SU-DHL-6 (cell line): ENCODE measurements around the gene ACP4.

Source experiments
- H2AFZ ChIP-seq: fragments of 200-600 bp; sonication (generic); 2 replicates; pipeline ENCODE4 v1.6.1; 2014; ENCODE audit warnings: low read depth, mild to moderate bottlenecking, moderate library complexity, mixed read lengths, antibody characterized with exemption, low read length; ENCODE audit not compliant: severe bottlenecking
- H3F3A ChIP-seq: fragments of 200-600 bp; shearing (Covaris generic); 2 replicates; pipeline ENCODE4 v1.6.0; 2016; ENCODE audit warnings: antibody characterized with exemption, mild to moderate bottlenecking; ENCODE audit not compliant: insufficient read depth
- H3K27ac ChIP-seq: fragments of 200-600 bp; sonication (generic); 2 replicates; pipeline ENCODE4 v1.5.1; 2016; ENCODE audit warnings: low read depth, mild to moderate bottlenecking, low read length, moderate library complexity, mixed read lengths
- H3K27me3 ChIP-seq: fragments of 200-600 bp; sonication (generic), shearing (Covaris generic); 2 replicates; pipeline ENCODE4 v1.6.0; 2014; ENCODE audit warnings: mild to moderate bottlenecking, low read length
- H3K36me3 ChIP-seq: fragments of 200-600 bp; sonication (generic); 2 replicates; pipeline ENCODE4 v1.6.1; 2014; ENCODE audit warnings: mild to moderate bottlenecking, low read length, mixed read lengths
- H3K4me2 ChIP-seq: fragments of 300-600, 200-600 bp; shearing (Covaris generic), sonication (generic); 2 replicates; pipeline ENCODE4 v1.6.0; 2014; ENCODE audit warnings: low read length, low read depth, mild to moderate bottlenecking; ENCODE audit not compliant: poor library complexity, severe bottlenecking
- H3K4me3 ChIP-seq: fragments of 200-600 bp; sonication (generic); 2 replicates; pipeline ENCODE4 v1.5.1; 2014; ENCODE audit warnings: antibody characterized with exemption, low read length, mild to moderate bottlenecking, mixed read lengths; ENCODE audit not compliant: insufficient read depth, poor library complexity, severe bottlenecking
- H3K79me2 ChIP-seq: fragments of 200-600 bp; sonication (generic); 2 replicates; pipeline ENCODE4 v1.6.1; 2014; ENCODE audit warnings: mild to moderate bottlenecking, low read length, moderate library complexity; ENCODE audit not compliant: insufficient read depth
- H3K9ac ChIP-seq: fragments of 200-600 bp; sonication (generic); 2 replicates; pipeline ENCODE4 v1.7.0; 2014; ENCODE audit warnings: mild to moderate bottlenecking, low read length
- H3K9me2 ChIP-seq: fragments of 200-600 bp; sonication (generic); replicated peaks from 2 replicates; pipeline ENCODE4 v1.6.1; 2014; ENCODE audit warnings: low read length; ENCODE audit not compliant: insufficient read depth
- H3K9me3 ChIP-seq: fragments of 200-600 bp; sonication (generic); 2 replicates; pipeline ENCODE4 v1.6.1; 2014; ENCODE audit warnings: low read length, mixed read lengths; ENCODE audit not compliant: insufficient read depth
- H4K20me1 ChIP-seq: fragments of 200-600 bp; sonication (generic); 2 replicates; pipeline ENCODE4 v1.6.1; 2014; ENCODE audit warnings: low read depth, mild to moderate bottlenecking, antibody characterized with exemption, low read length, moderate library complexity, mixed read lengths
- EZH2phosphoT487 ChIP-seq: fragments of 200-600 bp; sonication (generic), shearing (Covaris generic); conservative IDR thresholded peaks from 2 replicates; pipeline ENCODE4 v1.6.1; 2018; ENCODE audit warnings: mild to moderate bottlenecking, antibody characterized with exemption, low read length, moderate library complexity, mixed read lengths
- TF ChIP-seq, protein P1 (sequence below): fragments of 200-600 bp; sonication (generic); IDR thresholded peaks from one replicate; pipeline ENCODE4 v1.5.1; 2017; ENCODE audit warnings: antibody characterized with exemption, mild to moderate bottlenecking, low read length, moderate library complexity; ENCODE audit not compliant: insufficient read depth, poor library complexity, severe bottlenecking

The ACP4 gene

DNA sequence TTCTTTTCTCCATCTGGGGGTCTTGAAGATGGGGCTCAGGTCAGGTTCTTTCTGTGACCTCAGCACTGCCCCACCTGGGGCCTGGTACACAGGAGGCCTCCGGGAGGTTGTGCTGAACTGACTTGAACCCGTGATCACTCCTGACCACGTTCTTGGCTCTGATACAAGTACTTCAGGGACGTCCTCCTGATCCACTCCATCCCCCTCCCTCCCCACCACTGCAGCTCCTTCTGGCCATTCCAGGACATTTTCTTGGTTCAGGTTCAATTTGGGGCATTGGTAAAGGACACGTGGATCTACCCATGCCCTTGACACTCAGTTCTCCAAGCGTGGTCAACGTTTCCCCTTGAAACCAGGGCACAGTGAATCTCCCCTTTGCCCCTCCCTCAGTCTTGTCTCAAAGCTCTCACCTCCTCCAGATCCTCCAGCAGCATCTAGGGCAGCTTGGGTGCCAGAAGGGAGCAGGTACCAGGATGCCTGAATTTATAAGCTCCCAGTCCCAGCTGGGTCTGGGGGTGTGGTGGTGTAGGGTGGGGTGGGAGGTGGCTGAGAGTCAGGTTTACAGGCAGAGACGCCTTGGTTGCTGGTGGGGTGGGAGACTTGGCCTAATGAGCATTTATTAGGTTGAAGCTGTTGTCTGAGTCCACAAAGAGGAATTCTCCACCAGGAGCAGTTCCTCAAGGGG, 43.0 kb downstream of the ACP4 start, which contains the start of gene KLK15:
Gene KLK15 (minus strand): TSS at position 458 of the 685 bp plus-strand sequence. CDS start 2,082 bp downstream, outside the sequence.
- Histone ChIP-seq H2AFZ (no peak within 1 kb of the TSS), H3K27me3 (no peaks in the 10 kb centered on the region), H3K4me2 (no peak within 1 kb of the TSS), H3K27ac (no peak within 1 kb of the TSS), H3K36me3 (no peaks in the 10 kb centered on the region), H3K9me2 (no peaks in the 10 kb centered on the region), H3K4me3 (no peak within 1 kb of the TSS), H3K9ac (no peak within 1 kb of the TSS), H4K20me1 (no peaks in the 10 kb centered on the region), H3F3A (no peaks in the 10 kb centered on the region), H3K79me2 (no peaks in the 10 kb centered on the region), H3K9me3 (no peaks in the 10 kb centered on the region)
- TF ChIP-seq, protein P1, sequence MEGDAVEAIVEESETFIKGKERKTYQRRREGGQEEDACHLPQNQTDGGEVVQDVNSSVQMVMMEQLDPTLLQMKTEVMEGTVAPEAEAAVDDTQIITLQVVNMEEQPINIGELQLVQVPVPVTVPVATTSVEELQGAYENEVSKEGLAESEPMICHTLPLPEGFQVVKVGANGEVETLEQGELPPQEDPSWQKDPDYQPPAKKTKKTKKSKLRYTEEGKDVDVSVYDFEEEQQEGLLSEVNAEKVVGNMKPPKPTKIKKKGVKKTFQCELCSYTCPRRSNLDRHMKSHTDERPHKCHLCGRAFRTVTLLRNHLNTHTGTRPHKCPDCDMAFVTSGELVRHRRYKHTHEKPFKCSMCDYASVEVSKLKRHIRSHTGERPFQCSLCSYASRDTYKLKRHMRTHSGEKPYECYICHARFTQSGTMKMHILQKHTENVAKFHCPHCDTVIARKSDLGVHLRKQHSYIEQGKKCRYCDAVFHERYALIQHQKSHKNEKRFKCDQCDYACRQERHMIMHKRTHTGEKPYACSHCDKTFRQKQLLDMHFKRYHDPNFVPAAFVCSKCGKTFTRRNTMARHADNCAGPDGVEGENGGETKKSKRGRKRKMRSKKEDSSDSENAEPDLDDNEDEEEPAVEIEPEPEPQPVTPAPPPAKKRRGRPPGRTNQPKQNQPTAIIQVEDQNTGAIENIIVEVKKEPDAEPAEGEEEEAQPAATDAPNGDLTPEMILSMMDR, result no peak
- no peak for TF ChIP-seq EZH2phosphoT487

DNA sequence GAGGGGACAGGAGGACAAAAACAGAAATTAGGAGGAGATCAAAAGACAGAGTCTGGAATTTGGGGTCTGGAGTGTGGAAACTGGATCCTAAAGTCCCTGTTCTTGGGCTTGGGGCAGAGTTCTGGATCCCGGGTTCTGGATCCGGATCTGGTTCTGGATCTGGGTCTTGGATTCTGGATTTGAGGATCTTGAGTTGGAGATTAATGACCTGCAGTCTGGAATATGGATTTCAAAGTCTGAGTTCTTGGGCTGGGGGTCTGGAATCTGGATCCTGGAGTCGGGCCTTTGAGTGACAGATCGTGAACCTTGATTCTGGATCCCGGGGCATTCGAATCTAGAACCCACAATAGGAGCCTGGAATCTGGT, 43.6 kb downstream of the ACP4 start:
- Histone ChIP-seq H3K79me2 (no peaks in the 10 kb centered on the region), H3K9me3 (no peaks in the 10 kb centered on the region), H4K20me1 (no peaks in the 10 kb centered on the region), H2AFZ (no peak overlapping the region), H3F3A (no peaks in the 10 kb centered on the region), H3K36me3 (no peaks in the 10 kb centered on the region), H3K4me3 (no peak overlapping the region), H3K27ac (no peak overlapping the region), H3K9ac (no peak overlapping the region), H3K9me2 (no peaks in the 10 kb centered on the region), H3K27me3 (no peaks in the 10 kb centered on the region), H3K4me2 (no peak overlapping the region)
- TF ChIP-seq EZH2phosphoT487, result no peak
- TF ChIP-seq, protein P1, result no peak

DNA sequence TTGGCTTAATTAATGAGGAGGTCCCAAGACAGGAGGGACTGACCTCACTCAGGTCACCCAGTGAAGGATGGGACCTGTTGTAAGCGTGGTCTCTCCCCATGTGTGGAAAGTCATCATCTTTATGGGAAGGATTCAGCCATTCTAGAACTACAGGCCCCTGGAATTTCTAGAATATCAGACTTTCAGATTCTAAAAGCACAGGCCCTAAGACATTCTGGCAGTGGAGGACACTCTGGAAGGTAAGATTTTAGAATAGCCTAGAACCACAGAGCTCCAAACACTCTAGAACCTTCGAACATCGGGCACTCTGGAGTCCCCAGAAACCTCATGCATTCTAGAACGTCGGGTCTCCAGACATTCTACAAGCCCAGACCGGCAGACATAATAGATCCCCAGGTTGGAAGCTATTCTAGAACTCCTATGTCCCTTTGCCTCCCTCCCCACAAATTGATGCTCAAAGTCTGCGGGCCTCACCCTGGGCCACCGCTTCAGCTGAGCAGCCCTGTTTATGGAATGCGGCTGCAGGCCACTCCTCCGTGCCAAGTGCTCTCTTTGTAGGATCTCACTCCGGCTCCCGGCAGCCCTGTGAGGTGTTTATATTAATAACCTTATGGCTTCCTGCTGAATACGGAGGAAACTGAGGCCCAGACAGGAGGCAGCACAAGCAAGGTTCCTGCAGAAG, 45.0 kb downstream of the ACP4 start:
- peak overlapping the region; percentile 44 for H3K9ac ChIP-seq
- H2AFZ ChIP-seq, result peak overlapping the region; percentile 40
- TF ChIP-seq, protein P1, result no peak
- TF ChIP-seq EZH2phosphoT487, result no peak
- H4K20me1 ChIP-seq, result no peaks in the 10 kb centered on the region
- no peaks in the 10 kb centered on the region for H3K79me2 ChIP-seq
- no peaks in the 10 kb centered on the region for H3F3A ChIP-seq
- H3K27me3 ChIP-seq, result no peaks in the 10 kb centered on the region
- no peak overlapping the region for H3K27ac ChIP-seq
- no peaks in the 10 kb centered on the region for H3K9me3 ChIP-seq
- H3K36me3 ChIP-seq, result no peaks in the 10 kb centered on the region
- peak overlapping the region; percentile 59 for H3K4me2 ChIP-seq
- peak overlapping the region; percentile 39 for H3K4me3 ChIP-seq
- H3K9me2 ChIP-seq, result no peaks in the 10 kb centered on the region
